Keratinocyte (primary cell): ENCODE results near the gene CALML3. TPM values are rescaled to one million over a fixed set of nuclear protein-coding genes. Genes with fewer than 3 reads are reported as not detected.

ENCODE experiments used
- DNase-seq: peaks from one replicate; pipeline ENCODE4 v3.0.0-alpha.2; 2011; ENCODE audit warnings: low read depth, missing footprints, low spot score
- FAIRE-seq: peaks from 2 replicates; lab custom pipeline; 2011; peaks lifted over from hg19 to GRCh38; lab: Jason Lieb, UNC
- H2AFZ ChIP-seq: 2 replicates; pipeline ENCODE4 v1.6.0; 2012; ENCODE audit warnings: low read length, control low read depth, inconsistent platforms; ENCODE audit not compliant: control insufficient read depth
- H3K27ac ChIP-seq: 2 replicates; pipeline ENCODE4 v1.5.1; 2011; ENCODE audit warnings: low read length; ENCODE audit not compliant: control insufficient read depth, insufficient read depth
- H3K27me3 ChIP-seq: 3 replicates; pipeline ENCODE4 v1.6.0; 2011; ENCODE audit warnings: low read length; ENCODE audit not compliant: control insufficient read depth, insufficient read depth; ENCODE audit errors: extremely low read depth
- H3K36me3 ChIP-seq, 2 experiments: 2 replicates in 1 of 2; 3 replicates in 1 of 2; pipeline ENCODE4 v1.5.1; 2011; ENCODE audit warnings: low read length in 2 of 2, mild to moderate bottlenecking in 1 of 2; ENCODE audit not compliant: control insufficient read depth in 2 of 2, insufficient read depth in 2 of 2; ENCODE audit errors: extremely low read depth in 1 of 2
- H3K4me1 ChIP-seq: 3 replicates; pipeline ENCODE4 v1.5.1; 2011; ENCODE audit warnings: low read length; ENCODE audit not compliant: control insufficient read depth, insufficient read depth; ENCODE audit errors: extremely low read depth
- H3K4me2 ChIP-seq: 3 replicates; pipeline ENCODE4 v1.6.0; 2011; ENCODE audit warnings: low read depth, low read length; ENCODE audit not compliant: control insufficient read depth, insufficient read depth; ENCODE audit errors: extremely low read depth
- H3K4me3 ChIP-seq, 3 experiments: fragments of 200-600 bp in 1 of 3; sonication (generic) in 1 of 3; 2 replicates in 2 of 3; 3 replicates in 1 of 3; pipeline ENCODE4 v1.5.1; 2011 to 2016; ENCODE audit warnings: low read length in 3 of 3, mild to moderate bottlenecking in 3 of 3, control low read depth in 2 of 3, inconsistent platforms in 1 of 3, low read depth in 1 of 3, mixed read lengths in 1 of 3, mixed run types in 1 of 3, moderate library complexity in 1 of 3; ENCODE audit not compliant: control insufficient read depth in 2 of 3, insufficient read depth in 2 of 3; ENCODE audit errors: extremely low read depth in 1 of 3
- H3K79me2 ChIP-seq: 2 replicates; pipeline ENCODE4 v1.6.0; 2012; ENCODE audit warnings: low read length; ENCODE audit not compliant: control insufficient read depth, insufficient read depth
- H3K9ac ChIP-seq: 3 replicates; pipeline ENCODE4 v1.6.0; 2011; ENCODE audit warnings: low read length; ENCODE audit not compliant: control insufficient read depth, insufficient read depth; ENCODE audit errors: extremely low read depth
- H3K9me1 ChIP-seq: 3 replicates; pipeline ENCODE4 v1.6.0; 2011; ENCODE audit warnings: low read length; ENCODE audit not compliant: control insufficient read depth, insufficient read depth; ENCODE audit errors: extremely low read depth
- H3K9me3 ChIP-seq: 2 replicates; pipeline ENCODE4 v1.5.1; 2012; ENCODE audit warnings: low read depth, low read length; ENCODE audit not compliant: control insufficient read depth
- H4K20me1 ChIP-seq: 3 replicates; pipeline ENCODE4 v1.6.0; 2011; ENCODE audit warnings: low read length; ENCODE audit not compliant: control insufficient read depth, insufficient read depth; ENCODE audit errors: extremely low read depth
- CTCF ChIP-seq, 3 experiments: IDR thresholded peaks in 1 of 3; conservative IDR thresholded peaks in 1 of 3; optimal IDR thresholded peaks in 1 of 3; 2 replicates in 2 of 3; 3 replicates in 1 of 3; pipeline versions ENCODE3 to v1.5.1; 2011; ENCODE audit warnings: low read length in 3 of 3, mild to moderate bottlenecking in 3 of 3, moderate library complexity in 2 of 3, control low read depth in 1 of 3, inconsistent platforms in 1 of 3; ENCODE audit not compliant: insufficient read depth in 2 of 3; ENCODE audit errors: extremely low read depth in 1 of 3
- EZH2 ChIP-seq: IDR thresholded peaks from one replicate; pipeline ENCODE4 v1.6.1; 2012; ENCODE audit warnings: inconsistent platforms, mild to moderate bottlenecking, low read length, moderate library complexity
- dilution Hi-C: fragments of 300-500 bp; cut with MboI; formaldehyde crosslinking; loops from one replicate; pipeline ENCODE4 v1.7.0; 2020; ENCODE audit warnings: low sequenced_read_pairs; ENCODE audit not compliant: extremely low pct_ligation_motif_present
- polyA plus RNA-seq, 5 experiments: library from polyadenylated mRNA; depleted of rRNA in 3 of 5; stranded (reverse) in 3 of 5; stranded (forward) in 1 of 5; unstranded in 1 of 5; fragments of >200 nt; gene quantifications; 1 replicate in 1 of 5; 2 replicates in 3 of 5; 3 replicates in 1 of 5; pipeline versions ENCODE4 v1.2.1 to v1.2.3, GENCODE V29; 2011 to 2012; ENCODE audit warnings: missing spikeins in 2 of 5, low read depth in 1 of 5, low replicate concordance in 1 of 5

The CALML3 gene
- polyA plus RNA-seq, 1 donor (not counting 4 experiments of a cell fraction or from before 2014, with no cell fraction given): 7.6 TPM

- Histone ChIP-seq H3K27me3 (no peaks in the 10 kb centered on the region), H3K27ac (no peak overlapping the region), H3K79me2 (no peaks in the 10 kb centered on the region), H3K4me1 (peaks cover 24% of the 10 kb centered on the region), H3K4me3 (no peak overlapping the region), H4K20me1 (no peaks in the 10 kb centered on the region), H3K9me1 (no peaks in the 10 kb centered on the region), H3K9me3 (no peaks in the 10 kb centered on the region), H3K36me3 (no peaks in the 10 kb centered on the region), H3K4me2 (no peak overlapping the region), H3K9ac (no peak overlapping the region), H2AFZ (no peak overlapping the region)
- TF ChIP-seq EZH2 (no peak), CTCF (optimal IDR thresholded peaks at IDR 0.05 in 1 of 3, IDR thresholded peaks at IDR 0.05 in 1 of 3, conservative IDR thresholded peaks at IDR 0.05 in 1 of 3; ENCODE audit: extremely low read depth in 1 of 3, insufficient read depth in 2 of 3, low read length in 3 of 3) (no peak)
- dilution Hi-C loops: no loop called here
- DNase-seq (no peak), FAIRE-seq (no peak)
These were observed 16.1 kb downstream of the CALML3 start for GRCh38 chr10:5540891-5541290.

- Histone ChIP-seq H3K9ac (no peak overlapping the region), H3K4me3 (no peak overlapping the region), H2AFZ (no peak overlapping the region), H3K27ac (no peak overlapping the region), H3K9me3 (no peaks in the 10 kb centered on the region), H3K4me2 (no peak overlapping the region), H3K27me3 (no peaks in the 10 kb centered on the region), H3K9me1 (no peaks in the 10 kb centered on the region), H3K79me2 (no peaks in the 10 kb centered on the region), H3K4me1 (peaks cover 36% of the 10 kb centered on the region), H3K36me3 (no peaks in the 10 kb centered on the region), H4K20me1 (no peaks in the 10 kb centered on the region)
- dilution Hi-C loops: no loop called here
- no peak for DNase-seq
- FAIRE-seq: no peak
- TF ChIP-seq EZH2 (no peak), CTCF (optimal IDR thresholded peaks at IDR 0.05 in 1 of 3, IDR thresholded peaks at IDR 0.05 in 1 of 3, conservative IDR thresholded peaks at IDR 0.05 in 1 of 3; ENCODE audit: extremely low read depth in 1 of 3, insufficient read depth in 2 of 3, low read length in 3 of 3) (no peak)
These were observed 17.3 kb downstream of the CALML3 start for GRCh38 chr10:5542100-5542499.
